Activated T-helper 2 cell treated with anti-CD3 and anti-CD28 coated beads, Interferon-gamma antibody, Interleukin-2, Interleukin-4, amounts not matched to agents 10 μg/mL and 5 μg/mL and 100 μg/mL, durations not matched to agents 14 hours and 24 hours and 36 hours (primary cell): ENCODE data around the gene MICU2. TPM values are rescaled to one million over a fixed set of nuclear protein-coding genes. Genes with fewer than 3 reads are reported as not detected.

Source experiments
- DNase-seq: peaks from one replicate; pipeline ENCODE4 v3.0.0; 2021; ENCODE audit warnings: low spot score
- H3K27ac Mint-ChIP-seq: one replicate; pipeline ENCODE4 v1.8.0; 2021; ENCODE audit warnings: mixed read lengths
- H3K27me3 Mint-ChIP-seq: one replicate; pipeline ENCODE4 v1.8.0; 2021; ENCODE audit warnings: low read depth, mixed read lengths
- H3K36me3 Mint-ChIP-seq: one replicate; pipeline ENCODE4 v1.8.0; 2021; ENCODE audit warnings: low read depth, mixed read lengths
- H3K4me1 Mint-ChIP-seq: one replicate; pipeline ENCODE4 v1.8.0; 2021; ENCODE audit warnings: low read depth, mixed read lengths
- H3K4me3 Mint-ChIP-seq: one replicate; pipeline ENCODE4 v1.8.0; 2021; ENCODE audit warnings: low read depth, mild to moderate bottlenecking, moderate library complexity, mixed read lengths
- H3K9me3 Mint-ChIP-seq: one replicate; pipeline ENCODE4 v1.8.0; 2021; ENCODE audit warnings: mixed read lengths
- intact Hi-C: fragments of 100-400 bp; cut with micrococcal nuclease; formaldehyde crosslinking; loops from one replicate; pipeline ENCODE4 v1.15.1; 2023
- total RNA-seq: library from RNA; stranded (reverse); gene quantifications from 2 replicates; pipeline ENCODE4 v1.2.3, GENCODE V29; 2022

Gene MICU2
- total RNA-seq, 1 donor from 2014 or later, result 38.8 TPM

GRCh38 chr13:21501686-21502085 lies 102.3 kb downstream of the MICU2 start:
- no peaks in the 10 kb centered on the region for H3K4me1 Mint-ChIP-seq
- peaks cover 20% of the 10 kb centered on the region for H3K36me3 Mint-ChIP-seq
- no peaks in the 10 kb centered on the region for H3K27me3 Mint-ChIP-seq
- no peak overlapping the region for H3K27ac Mint-ChIP-seq
- H3K9me3 Mint-ChIP-seq, result no peaks in the 10 kb centered on the region
- no peak for DNase-seq
- no peak overlapping the region for H3K4me3 Mint-ChIP-seq
- intact Hi-C loops, result no loop called here

- Mint-ChIP-seq H3K36me3 (peaks cover 26% of the 10 kb centered on the region), H3K4me3 (no peak overlapping the region), H3K27me3 (peaks cover 7% of the 10 kb centered on the region), H3K27ac (no peak overlapping the region), H3K9me3 (peaks cover 16% of the 10 kb centered on the region), H3K4me1 (no peaks in the 10 kb centered on the region)
- intact Hi-C loops, result no loop called here
- DNase-seq, result no peak
Measured at GRCh38 chr13:21486322-21486721, 117.6 kb downstream of the MICU2 start.

GRCh38 chr13:21483748-21484147 lies 120.2 kb downstream of the MICU2 start:
- peaks cover 16% of the 10 kb centered on the region for H3K9me3 Mint-ChIP-seq
- peaks cover 4% of the 10 kb centered on the region for H3K4me1 Mint-ChIP-seq
- no peak overlapping the region for H3K27ac Mint-ChIP-seq
- H3K4me3 Mint-ChIP-seq, result no peak overlapping the region
- intact Hi-C loops, result no loop called here
- DNase-seq, result no peak
- peaks cover 7% of the 10 kb centered on the region for H3K27me3 Mint-ChIP-seq
- H3K36me3 Mint-ChIP-seq, result peaks cover 12% of the 10 kb centered on the region

GRCh38 chr13:21481359-21481758 lies 122.6 kb downstream of the MICU2 start:
- no peak for DNase-seq
- H3K27me3 Mint-ChIP-seq, result peaks cover 7% of the 10 kb centered on the region
- intact Hi-C loops, result no loop called here
- H3K4me1 Mint-ChIP-seq, result peaks cover 10% of the 10 kb centered on the region
- no peak overlapping the region for H3K4me3 Mint-ChIP-seq
- H3K36me3 Mint-ChIP-seq, result peaks cover 3% of the 10 kb centered on the region
- peaks cover 5% of the 10 kb centered on the region for H3K9me3 Mint-ChIP-seq
- no peak overlapping the region for H3K27ac Mint-ChIP-seq

- Mint-ChIP-seq H3K27ac (peak overlapping the region; percentile 39), H3K9me3 (no peaks in the 10 kb centered on the region), H3K36me3 (no peaks in the 10 kb centered on the region), H3K4me1 (peaks cover 10% of the 10 kb centered on the region), H3K27me3 (peaks cover 7% of the 10 kb centered on the region), H3K4me3 (peak overlapping the region; percentile 49)
- no peak for DNase-seq
- intact Hi-C loops, result loop anchor here (1.0 to 2.0 kb wide), 2 partner anchors 369 to 536 kb away; no protein-coding TSS in a partner anchor
Measured at GRCh38 chr13:21478881-21479808, 124.8 kb downstream of the MICU2 start.

- H3K9me3 Mint-ChIP-seq, result no peaks in the 10 kb centered on the region
- intact Hi-C loops, result loop anchor here (1.0 kb wide), 1 partner anchor 180 kb away; no protein-coding TSS in a partner anchor
Measured at GRCh38 chr13:21476893-21477472, 127.0 kb downstream of the MICU2 start.

GRCh38 chr13:21475115-21475514 lies 128.9 kb downstream of the MICU2 start:
- intact Hi-C loops, result no loop called here
- no peak overlapping the region for H3K4me3 Mint-ChIP-seq
- peaks cover 10% of the 10 kb centered on the region for H3K4me1 Mint-ChIP-seq
- no peak for DNase-seq
- H3K9me3 Mint-ChIP-seq, result peaks cover 8% of the 10 kb centered on the region
- peaks cover 6% of the 10 kb centered on the region for H3K27me3 Mint-ChIP-seq
- no peak overlapping the region for H3K27ac Mint-ChIP-seq
- no peaks in the 10 kb centered on the region for H3K36me3 Mint-ChIP-seq

More at GRCh38 chr13:21476893-21477472, 127.0 kb downstream of the MICU2 start:
- Mint-ChIP-seq H3K4me1 (peaks cover 10% of the 10 kb centered on the region), H3K27me3 (peaks cover 3% of the 10 kb centered on the region), H3K4me3 (peak overlapping the region; percentile 78), H3K27ac (peak overlapping the region; percentile 26), H3K36me3 (no peaks in the 10 kb centered on the region)
- peak; percentile 72 for DNase-seq

GRCh38 chr13:21470785-21471184 lies 133.2 kb downstream of the MICU2 start:
- Mint-ChIP-seq H3K9me3 (peaks cover 8% of the 10 kb centered on the region), H3K27me3 (peaks cover 23% of the 10 kb centered on the region), H3K36me3 (no peaks in the 10 kb centered on the region), H3K4me1 (no peaks in the 10 kb centered on the region), H3K27ac (no peak overlapping the region), H3K4me3 (no peak overlapping the region)
- intact Hi-C loops, result no loop called here
- DNase-seq, result no peak

- Mint-ChIP-seq H3K4me3 (no peak overlapping the region), H3K9me3 (peaks cover 6% of the 10 kb centered on the region), H3K27me3 (peaks cover 24% of the 10 kb centered on the region), H3K36me3 (no peaks in the 10 kb centered on the region), H3K4me1 (no peaks in the 10 kb centered on the region), H3K27ac (no peak overlapping the region)
- intact Hi-C loops, result no loop called here
- no peak for DNase-seq
Measured at GRCh38 chr13:21466527-21466926, 137.4 kb downstream of the MICU2 start.

GRCh38 chr13:21465710-21466160 lies 138.2 kb downstream of the MICU2 start:
- Mint-ChIP-seq H3K4me1 (no peaks in the 10 kb centered on the region), H3K4me3 (no peak overlapping the region), H3K27me3 (peaks cover 22% of the 10 kb centered on the region), H3K27ac (no peak overlapping the region), H3K36me3 (no peaks in the 10 kb centered on the region), H3K9me3 (peaks cover 3% of the 10 kb centered on the region)
- intact Hi-C loops, result no loop called here
- no peak for DNase-seq

GRCh38 chr13:21463424-21463823 lies 140.5 kb downstream of the MICU2 start:
- no peak for DNase-seq
- Mint-ChIP-seq H3K27me3 (peaks cover 12% of the 10 kb centered on the region), H3K27ac (no peak overlapping the region), H3K4me1 (peaks cover 3% of the 10 kb centered on the region), H3K9me3 (no peaks in the 10 kb centered on the region), H3K4me3 (no peak overlapping the region), H3K36me3 (no peaks in the 10 kb centered on the region)
- intact Hi-C loops, result no loop called here

GRCh38 chr13:21461131-21461530 lies 142.8 kb downstream of the MICU2 start:
- peaks cover 20% of the 10 kb centered on the region for H3K4me1 Mint-ChIP-seq
- no peak overlapping the region for H3K27ac Mint-ChIP-seq
- H3K4me3 Mint-ChIP-seq, result no peak overlapping the region
- peaks cover 5% of the 10 kb centered on the region for H3K27me3 Mint-ChIP-seq
- no peak for DNase-seq
- peaks cover 7% of the 10 kb centered on the region for H3K36me3 Mint-ChIP-seq
- no peaks in the 10 kb centered on the region for H3K9me3 Mint-ChIP-seq
- intact Hi-C loops, result no loop called here
